Measurements from ENCODE around the gene ZMYND12.

GRCh38 chr1:42504535-42505128 lies 48.8 kb upstream of the ZMYND12 start:
- TF ChIP-seq, protein P1, sequence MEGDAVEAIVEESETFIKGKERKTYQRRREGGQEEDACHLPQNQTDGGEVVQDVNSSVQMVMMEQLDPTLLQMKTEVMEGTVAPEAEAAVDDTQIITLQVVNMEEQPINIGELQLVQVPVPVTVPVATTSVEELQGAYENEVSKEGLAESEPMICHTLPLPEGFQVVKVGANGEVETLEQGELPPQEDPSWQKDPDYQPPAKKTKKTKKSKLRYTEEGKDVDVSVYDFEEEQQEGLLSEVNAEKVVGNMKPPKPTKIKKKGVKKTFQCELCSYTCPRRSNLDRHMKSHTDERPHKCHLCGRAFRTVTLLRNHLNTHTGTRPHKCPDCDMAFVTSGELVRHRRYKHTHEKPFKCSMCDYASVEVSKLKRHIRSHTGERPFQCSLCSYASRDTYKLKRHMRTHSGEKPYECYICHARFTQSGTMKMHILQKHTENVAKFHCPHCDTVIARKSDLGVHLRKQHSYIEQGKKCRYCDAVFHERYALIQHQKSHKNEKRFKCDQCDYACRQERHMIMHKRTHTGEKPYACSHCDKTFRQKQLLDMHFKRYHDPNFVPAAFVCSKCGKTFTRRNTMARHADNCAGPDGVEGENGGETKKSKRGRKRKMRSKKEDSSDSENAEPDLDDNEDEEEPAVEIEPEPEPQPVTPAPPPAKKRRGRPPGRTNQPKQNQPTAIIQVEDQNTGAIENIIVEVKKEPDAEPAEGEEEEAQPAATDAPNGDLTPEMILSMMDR (IDR thresholded peaks at IDR 0.05): peak in 1 of 6 experiments; percentile 11
- TF ChIP-seq POLR2A (IDR thresholded peaks at IDR 0.05): no peak

All from esophagus squamous epithelium (tissue), 4 donors.